Adrenal gland (tissue), 5 donors: ENCODE results near the gene AP4B1.

Experiments used
- POLR2A ChIP-seq, 2 donors: fragments of 450-650 bp; IDR thresholded peaks; one replicate each; pipeline ENCODE4 v1.6.1; 2017; ENCODE audit warnings: antibody characterized with exemption in 2 of 2, mild to moderate bottlenecking in 2 of 2, moderate library complexity in 1 of 2
- TF ChIP-seq, protein P1 (sequence below), 6 experiments: fragments of 450-650 bp in 4 of 6; fragments of 200-600 bp in 2 of 6; sonication (generic) in 1 of 6; IDR thresholded peaks; 1 replicate in 5 of 6; 2 replicates in 1 of 6; pipeline versions ENCODE4 v1.5.1 to v1.8.0; 2016 to 2021; ENCODE audit warnings: antibody characterized with exemption in 6 of 6, mild to moderate bottlenecking in 2 of 6, moderate library complexity in 1 of 6
- donor health status: DM: no; HTN: no; CAD: no.

GRCh38 chr1:113930499-113931161 lies 26.0 kb upstream of the AP4B1 start:
- no peak for TF ChIP-seq POLR2A (IDR thresholded peaks at IDR 0.05)
- TF ChIP-seq, protein P1, sequence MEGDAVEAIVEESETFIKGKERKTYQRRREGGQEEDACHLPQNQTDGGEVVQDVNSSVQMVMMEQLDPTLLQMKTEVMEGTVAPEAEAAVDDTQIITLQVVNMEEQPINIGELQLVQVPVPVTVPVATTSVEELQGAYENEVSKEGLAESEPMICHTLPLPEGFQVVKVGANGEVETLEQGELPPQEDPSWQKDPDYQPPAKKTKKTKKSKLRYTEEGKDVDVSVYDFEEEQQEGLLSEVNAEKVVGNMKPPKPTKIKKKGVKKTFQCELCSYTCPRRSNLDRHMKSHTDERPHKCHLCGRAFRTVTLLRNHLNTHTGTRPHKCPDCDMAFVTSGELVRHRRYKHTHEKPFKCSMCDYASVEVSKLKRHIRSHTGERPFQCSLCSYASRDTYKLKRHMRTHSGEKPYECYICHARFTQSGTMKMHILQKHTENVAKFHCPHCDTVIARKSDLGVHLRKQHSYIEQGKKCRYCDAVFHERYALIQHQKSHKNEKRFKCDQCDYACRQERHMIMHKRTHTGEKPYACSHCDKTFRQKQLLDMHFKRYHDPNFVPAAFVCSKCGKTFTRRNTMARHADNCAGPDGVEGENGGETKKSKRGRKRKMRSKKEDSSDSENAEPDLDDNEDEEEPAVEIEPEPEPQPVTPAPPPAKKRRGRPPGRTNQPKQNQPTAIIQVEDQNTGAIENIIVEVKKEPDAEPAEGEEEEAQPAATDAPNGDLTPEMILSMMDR (IDR thresholded peaks at IDR 0.05), result no peak
